22Rv1 (cell line): ENCODE results near the gene GARIN5B.

Experiments
- CTCF ChIP-seq: fragments of 450-650 bp; IDR thresholded peaks from 2 replicates; pipeline ENCODE4 v1.5.1; 2017; ENCODE audit warnings: mild to moderate bottlenecking
- ZFX ChIP-seq: fragments of 450-650 bp; IDR thresholded peaks from 2 replicates; pipeline ENCODE4 v1.6.1; 2017; ENCODE audit warnings: antibody characterized with exemption, borderline replicate concordance

- TF ChIP-seq CTCF (no peak), ZFX (no peak)
Observed at GRCh38 chr19:55350620-55351315, 12.3 kb downstream of the GARIN5B start.
